Measurements from ENCODE around the gene LUZP2. TPM values are rescaled to one million over a fixed set of nuclear protein-coding genes. Genes with fewer than 3 reads are reported as not detected.
"Not testable (repeated sequence)": the region's sequence is repeated elsewhere in the genome, so short reads cannot be mapped to it uniquely, and the experiment has no call there.

The LUZP2 gene
- total and polyA plus RNA-seq, 4 donors, result 0.04 to 8.8 (median 0.09) TPM; not detected in 1

DNA sequence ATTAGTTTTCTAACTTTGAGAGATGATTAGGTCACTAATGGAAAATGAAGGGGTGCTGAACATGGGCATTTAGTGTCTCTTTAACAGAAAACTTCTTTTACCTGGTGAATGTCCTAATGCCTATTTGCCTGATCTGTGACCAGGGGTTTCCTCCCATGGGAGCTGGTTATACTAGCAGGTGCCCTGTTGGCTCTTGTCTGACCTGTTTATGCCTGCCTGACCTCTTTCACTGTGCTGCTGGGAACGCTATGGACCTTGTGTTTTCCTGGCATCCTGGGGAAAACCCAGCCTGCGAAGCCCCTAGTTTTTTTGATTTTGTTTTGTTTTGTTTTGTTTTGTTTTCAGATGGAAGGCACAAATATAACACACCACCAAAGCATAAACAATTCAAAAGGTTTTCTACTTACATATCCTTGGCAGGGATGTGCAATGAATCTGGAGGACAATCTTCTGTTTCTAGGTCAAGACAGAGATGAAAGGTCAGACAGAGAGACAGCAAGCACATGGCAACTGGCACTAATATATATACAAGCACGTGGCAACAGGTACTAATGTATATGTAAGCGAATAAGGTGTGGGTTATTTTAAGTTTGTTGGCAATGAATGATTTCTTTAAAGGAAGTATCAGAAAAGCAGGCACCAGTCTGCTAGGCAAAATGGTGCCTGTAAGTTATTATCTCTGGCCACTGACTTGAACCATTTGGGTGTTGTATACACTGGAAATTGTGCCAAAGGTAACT, 390.2 kb downstream of the LUZP2 start:
- 52 to 61% methylated on average over 4 of the region's 4 CpGs for WGBS, 2 donors
- ATAC-seq (ENCODE audit: insufficient read depth, low FRiP score), result no peak
- Histone ChIP-seq H3K9ac (ENCODE audit: insufficient read depth in 1 of 2, low read length in 2 of 2) (no peak overlapping the region), H3K27me3 (ENCODE audit: control insufficient read depth in 3 of 3, insufficient read depth in 3 of 3, low read length in 2 of 3) (no peaks in the 10 kb centered on the region), H3K36me3 (ENCODE audit: control insufficient read depth in 4 of 4, insufficient read depth in 4 of 4, low read length in 4 of 4) (no peaks in the 10 kb centered on the region), H3K27ac (ENCODE audit: low read depth in 1 of 2, low read length in 1 of 2) (no peak overlapping the region), H3K9me3 (ENCODE audit: control insufficient read depth in 4 of 4, insufficient read depth in 3 of 4, low read length in 3 of 4) (no peaks in the 10 kb centered on the region), H3K4me1 (ENCODE audit: control insufficient read depth in 5 of 5, insufficient read depth in 5 of 5, low read length in 5 of 5) (no peaks in the 10 kb centered on the region), H3K4me3 (no peak overlapping the region)
- TF ChIP-seq, protein P1, sequence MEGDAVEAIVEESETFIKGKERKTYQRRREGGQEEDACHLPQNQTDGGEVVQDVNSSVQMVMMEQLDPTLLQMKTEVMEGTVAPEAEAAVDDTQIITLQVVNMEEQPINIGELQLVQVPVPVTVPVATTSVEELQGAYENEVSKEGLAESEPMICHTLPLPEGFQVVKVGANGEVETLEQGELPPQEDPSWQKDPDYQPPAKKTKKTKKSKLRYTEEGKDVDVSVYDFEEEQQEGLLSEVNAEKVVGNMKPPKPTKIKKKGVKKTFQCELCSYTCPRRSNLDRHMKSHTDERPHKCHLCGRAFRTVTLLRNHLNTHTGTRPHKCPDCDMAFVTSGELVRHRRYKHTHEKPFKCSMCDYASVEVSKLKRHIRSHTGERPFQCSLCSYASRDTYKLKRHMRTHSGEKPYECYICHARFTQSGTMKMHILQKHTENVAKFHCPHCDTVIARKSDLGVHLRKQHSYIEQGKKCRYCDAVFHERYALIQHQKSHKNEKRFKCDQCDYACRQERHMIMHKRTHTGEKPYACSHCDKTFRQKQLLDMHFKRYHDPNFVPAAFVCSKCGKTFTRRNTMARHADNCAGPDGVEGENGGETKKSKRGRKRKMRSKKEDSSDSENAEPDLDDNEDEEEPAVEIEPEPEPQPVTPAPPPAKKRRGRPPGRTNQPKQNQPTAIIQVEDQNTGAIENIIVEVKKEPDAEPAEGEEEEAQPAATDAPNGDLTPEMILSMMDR (IDR thresholded peaks at IDR 0.05; ENCODE audit: control extremely low read depth, extremely low read depth), result no peak
- no peak for DNase-seq

DNA sequence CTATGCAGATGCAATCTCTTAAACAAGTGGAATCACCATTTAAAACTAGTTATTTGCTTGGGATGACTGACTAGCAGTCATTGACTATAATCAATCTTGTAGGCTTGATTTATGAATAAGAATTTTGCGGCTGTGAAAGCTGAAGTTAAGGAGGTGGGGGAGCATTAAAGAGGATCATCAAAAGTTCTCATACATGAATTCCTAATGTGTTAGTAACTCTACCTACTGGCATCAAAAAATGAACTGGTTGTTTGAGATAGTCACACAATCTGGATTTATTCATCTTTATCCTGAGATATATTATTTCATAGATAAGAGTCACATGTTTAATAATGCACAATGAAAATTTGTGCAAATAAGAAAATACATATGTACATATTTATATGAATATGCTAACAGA, 393.6 kb downstream of the LUZP2 start:
- Histone ChIP-seq H3K36me3 (ENCODE audit: control insufficient read depth in 4 of 4, insufficient read depth in 4 of 4, low read length in 4 of 4) (no peaks in the 10 kb centered on the region), H3K27me3 (ENCODE audit: control insufficient read depth in 3 of 3, insufficient read depth in 3 of 3, low read length in 2 of 3) (no peaks in the 10 kb centered on the region), H3K9me3 (ENCODE audit: control insufficient read depth in 4 of 4, insufficient read depth in 3 of 4, low read length in 3 of 4) (no peaks in the 10 kb centered on the region), H3K9ac (ENCODE audit: insufficient read depth in 1 of 2, low read length in 2 of 2) (no peak overlapping the region), H3K4me1 (ENCODE audit: control insufficient read depth in 5 of 5, insufficient read depth in 5 of 5, low read length in 5 of 5) (no peaks in the 10 kb centered on the region), H3K4me3 (no peak overlapping the region), H3K27ac (ENCODE audit: low read depth in 1 of 2, low read length in 1 of 2) (no peak overlapping the region)
- ATAC-seq (ENCODE audit: insufficient read depth, low FRiP score) (no peak), DNase-seq (no peak)
- TF ChIP-seq, protein P1 (IDR thresholded peaks at IDR 0.05; ENCODE audit: control extremely low read depth, extremely low read depth), result no peak
- WGBS, 2 donors, result 89 to 95% methylated on average over 1 of the region's 1 CpG

DNA sequence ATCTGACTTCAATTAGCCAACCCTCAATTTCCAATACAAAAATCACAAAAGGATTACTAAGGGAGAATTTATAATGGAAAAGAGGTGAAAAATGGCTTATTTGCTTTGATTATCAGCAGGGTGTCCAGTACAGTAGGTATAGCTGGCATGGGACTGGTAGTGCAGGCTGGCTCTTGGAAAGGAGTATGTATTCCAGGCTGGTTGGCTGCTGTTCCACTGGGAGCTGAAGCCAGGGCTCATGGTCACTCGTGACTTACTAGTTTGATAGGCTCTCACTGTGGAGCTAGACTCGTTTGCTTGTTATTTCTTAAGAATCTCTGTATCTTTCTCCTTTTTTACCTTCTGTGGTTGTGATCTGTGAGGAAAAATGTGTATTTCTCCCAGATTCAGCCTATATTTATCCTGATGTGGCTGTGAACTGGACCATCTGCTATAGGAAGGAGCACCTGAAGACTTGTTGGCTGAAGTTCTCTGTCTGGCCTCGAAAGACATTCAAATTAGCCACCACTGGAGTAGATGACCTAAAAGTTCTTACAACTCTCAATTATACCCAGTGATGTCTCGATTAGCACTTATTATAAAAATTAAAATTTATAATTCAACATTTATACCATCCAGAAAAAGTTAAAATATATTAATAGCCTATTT, 395.1 kb downstream of the LUZP2 start:
- not testable (repeated sequence) for H3K9me3 ChIP-seq (ENCODE audit: control insufficient read depth in 4 of 4, insufficient read depth in 3 of 4, low read length in 3 of 4); DNase-seq; H3K9ac ChIP-seq (ENCODE audit: insufficient read depth in 1 of 2, low read length in 2 of 2); H3K4me3 ChIP-seq; H3K27ac ChIP-seq (ENCODE audit: low read depth in 1 of 2, low read length in 1 of 2); H3K27me3 ChIP-seq (ENCODE audit: control insufficient read depth in 3 of 3, insufficient read depth in 3 of 3, low read length in 2 of 3); H3K4me1 ChIP-seq (ENCODE audit: control insufficient read depth in 5 of 5, insufficient read depth in 5 of 5, low read length in 5 of 5); H3K36me3 ChIP-seq (ENCODE audit: control insufficient read depth in 4 of 4, insufficient read depth in 4 of 4, low read length in 4 of 4); ATAC-seq (ENCODE audit: insufficient read depth, low FRiP score)
- 81 to 87% methylated on average over 4 of the region's 4 CpGs for WGBS, 2 donors

DNA sequence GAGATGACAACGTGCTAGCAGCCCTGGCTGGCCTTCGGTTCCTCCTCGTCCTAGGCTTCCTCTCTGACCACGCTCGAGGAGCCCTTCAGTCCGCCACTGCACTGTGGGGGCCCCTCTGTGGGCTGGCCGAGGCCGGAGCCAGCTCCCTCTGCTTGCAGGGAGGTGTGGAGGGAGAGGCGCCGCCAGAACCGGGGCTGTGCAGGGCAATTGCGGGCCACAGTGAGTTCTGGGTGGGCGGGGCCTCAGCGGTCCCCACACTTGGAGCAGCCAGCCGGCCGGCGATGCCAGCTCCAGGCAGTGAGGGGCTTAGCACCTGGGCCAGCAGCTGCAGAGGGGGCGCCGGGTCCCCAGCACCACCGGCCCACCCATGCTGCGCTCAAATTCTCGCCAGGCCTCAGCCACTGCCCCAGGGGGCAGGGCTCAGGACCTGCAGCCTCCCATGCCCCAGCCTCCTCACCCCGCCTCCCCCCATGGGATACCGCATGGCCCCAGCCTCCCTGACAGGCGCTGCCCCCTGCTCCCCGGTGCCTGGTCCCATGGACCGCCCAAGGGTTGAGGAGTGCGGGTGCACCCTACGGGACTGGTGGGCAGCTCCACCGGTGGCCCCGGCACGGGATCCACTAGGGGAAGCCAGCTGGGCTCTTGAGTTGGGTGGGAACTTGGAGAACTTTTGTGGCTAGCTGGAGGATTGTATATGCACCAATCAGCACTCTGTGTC, 399.4 kb downstream of the LUZP2 start:
- Histone ChIP-seq H3K27ac (ENCODE audit: low read depth in 1 of 2, low read length in 1 of 2) (no peak overlapping the region), H3K9ac (ENCODE audit: insufficient read depth in 1 of 2, low read length in 2 of 2) (no peak overlapping the region), H3K9me3 (ENCODE audit: control insufficient read depth in 4 of 4, insufficient read depth in 3 of 4, low read length in 3 of 4) (peaks cover 0 to 1% (median 0%) of the 10 kb centered on the region in 4 donors), H3K27me3 (ENCODE audit: control insufficient read depth in 3 of 3, insufficient read depth in 3 of 3, low read length in 2 of 3) (no peaks in the 10 kb centered on the region), H3K36me3 (ENCODE audit: control insufficient read depth in 4 of 4, insufficient read depth in 4 of 4, low read length in 4 of 4) (no peaks in the 10 kb centered on the region), H3K4me3 (no peak overlapping the region), H3K4me1 (ENCODE audit: control insufficient read depth in 5 of 5, insufficient read depth in 5 of 5, low read length in 5 of 5) (no peaks in the 10 kb centered on the region)
- DNase-seq, result no peak
- TF ChIP-seq, protein P1 (IDR thresholded peaks at IDR 0.05; ENCODE audit: control extremely low read depth, extremely low read depth), result no peak
- WGBS, 2 donors, result 89 to 94% methylated on average over 31 to 32 of the region's 32 CpGs
- ATAC-seq (ENCODE audit: insufficient read depth, low FRiP score), result no peak
